Mesenchymal stem cell (in vitro differentiated cells and primary cell): ENCODE data around the gene TRIM74. TPM values are rescaled to one million over a fixed set of nuclear protein-coding genes. Genes with fewer than 3 reads are reported as not detected.
"Not testable (repeated sequence)": the region's sequence is repeated elsewhere in the genome, so short reads cannot be mapped to it uniquely, and the experiment has no call there.

Experiments used
- DNase-seq: peaks from one replicate; pipeline ENCODE4 v3.0.0-alpha.2; 2013
- H2AFZ ChIP-seq: one replicate; pipeline ENCODE4 v1.6.1; 2013; ENCODE audit warnings: low read depth, mild to moderate bottlenecking, control low read depth, inconsistent platforms, low read length, moderate library complexity
- H2AK5ac ChIP-seq: 2 replicates; pipeline ENCODE4 v1.6.1; 2013; ENCODE audit warnings: low read length, moderate library complexity, mild to moderate bottlenecking, inconsistent platforms; ENCODE audit not compliant: severe bottlenecking
- H2BK120ac ChIP-seq: one replicate; pipeline ENCODE4 v1.6.1; 2013; ENCODE audit warnings: low read depth, mild to moderate bottlenecking, inconsistent platforms, low read length, moderate library complexity
- H2BK12ac ChIP-seq, 2 experiments: one replicate each; pipeline ENCODE4 v1.6.1; 2013; ENCODE audit warnings: inconsistent platforms in 2 of 2, low read length in 2 of 2, mild to moderate bottlenecking in 2 of 2, moderate library complexity in 2 of 2, control low read depth in 1 of 2
- H2BK15ac ChIP-seq: one replicate; pipeline ENCODE4 v1.6.1; 2013; ENCODE audit warnings: mild to moderate bottlenecking, low read depth, inconsistent platforms; ENCODE audit not compliant: poor library complexity, severe bottlenecking
- H2BK5ac ChIP-seq: 2 replicates; pipeline ENCODE4 v1.6.1; 2013; ENCODE audit warnings: low read depth, mild to moderate bottlenecking, low read length, control low read depth, inconsistent platforms; ENCODE audit not compliant: poor library complexity, severe bottlenecking
- H3K14ac ChIP-seq, 2 experiments: one replicate each; pipeline ENCODE4 v1.6.1; 2013; ENCODE audit warnings: inconsistent platforms in 2 of 2, low read length in 2 of 2, control low read depth in 1 of 2, mild to moderate bottlenecking in 1 of 2, moderate library complexity in 1 of 2
- H3K18ac ChIP-seq, 2 experiments: one replicate each; pipeline ENCODE4 v1.6.1; 2013; ENCODE audit warnings: inconsistent platforms in 2 of 2, low read length in 2 of 2, control low read depth in 1 of 2, low read depth in 1 of 2, mild to moderate bottlenecking in 1 of 2
- H3K23ac ChIP-seq, 2 experiments: one replicate each; pipeline ENCODE4 v1.6.1; 2013; ENCODE audit warnings: inconsistent platforms in 2 of 2, low read length in 2 of 2, mild to moderate bottlenecking in 2 of 2, moderate library complexity in 2 of 2, control low read depth in 1 of 2
- H3K27ac ChIP-seq: 2 replicates; pipeline ENCODE4 v1.5.1; 2013; ENCODE audit warnings: mild to moderate bottlenecking, moderate library complexity, low read length, control low read depth, inconsistent platforms; ENCODE audit not compliant: poor library complexity, severe bottlenecking
- H3K27me3 ChIP-seq, 2 experiments: 2 replicates each; pipeline versions ENCODE4 v1.6.1 to v1.7.0; 2013; ENCODE audit warnings: low read length in 2 of 2, mild to moderate bottlenecking in 2 of 2, moderate library complexity in 2 of 2, control low read depth in 1 of 2, inconsistent platforms in 1 of 2; ENCODE audit not compliant: control insufficient read depth in 1 of 2, insufficient read depth in 1 of 2
- H3K36me3 ChIP-seq, 2 experiments: 2 replicates each; pipeline versions ENCODE4 v1.6.1 to v1.7.0; 2013; ENCODE audit warnings: low read length in 2 of 2, control low read depth in 1 of 2, inconsistent platforms in 1 of 2, low read depth in 1 of 2, mild to moderate bottlenecking in 1 of 2; ENCODE audit not compliant: insufficient read depth in 2 of 2, control insufficient read depth in 1 of 2
- H3K4ac ChIP-seq, 2 experiments: one replicate each; pipeline ENCODE4 v1.6.1; 2013; ENCODE audit warnings: inconsistent platforms in 2 of 2, low read length in 2 of 2, mild to moderate bottlenecking in 2 of 2, moderate library complexity in 2 of 2, control low read depth in 1 of 2, low read depth in 1 of 2
- H3K4me1 ChIP-seq: 2 replicates; pipeline ENCODE4 v1.6.1; 2013; ENCODE audit warnings: low read depth, low read length, control low read depth; ENCODE audit not compliant: control insufficient read depth, insufficient read depth
- H3K4me2 ChIP-seq: 2 replicates; pipeline ENCODE4 v1.6.1; 2013; ENCODE audit warnings: low read length, mild to moderate bottlenecking, inconsistent platforms; ENCODE audit not compliant: poor library complexity, severe bottlenecking
- H3K4me3 ChIP-seq, 2 experiments: 2 replicates each; pipeline versions ENCODE4 v1.5.1 to v1.7.0; 2013; ENCODE audit warnings: low read length in 2 of 2, mild to moderate bottlenecking in 2 of 2, control low read depth in 1 of 2, low read depth in 1 of 2; ENCODE audit not compliant: insufficient read depth in 1 of 2
- H3K79me1 ChIP-seq: replicated peaks from 2 replicates; pipeline ENCODE4 v1.6.1; 2013; ENCODE audit warnings: mild to moderate bottlenecking, control low read depth, low read length, inconsistent platforms; ENCODE audit not compliant: poor library complexity, severe bottlenecking
- H3K9ac ChIP-seq: 2 replicates; pipeline ENCODE4 v1.7.0; 2013; ENCODE audit warnings: mild to moderate bottlenecking, low read length, moderate library complexity
- H3K9me3 ChIP-seq: 2 replicates; pipeline ENCODE4 v1.7.0; 2013; ENCODE audit warnings: mild to moderate bottlenecking, low read length; ENCODE audit not compliant: control insufficient read depth
- H4K8ac ChIP-seq: one replicate; pipeline ENCODE4 v1.6.1; 2013; ENCODE audit warnings: inconsistent platforms, mild to moderate bottlenecking, low read length, moderate library complexity
- H4K91ac ChIP-seq: one replicate; pipeline ENCODE4 v1.6.1; 2013; ENCODE audit warnings: mild to moderate bottlenecking, low read length, inconsistent platforms
- WGBS: methylation state at CpG from one replicate; pipeline ENCODE4 v1.1.7; 2013; ENCODE audit warnings: mixed read lengths; 5-methylcytosine and 5-hydroxymethylcytosine counted together
- small RNA-seq: library from polyadenylated mRNA; stranded (forward); fragments of <200 nt; extraction: miRNeasy Mini kit (QIAGEN cat#:217004); gene quantifications from one replicate; pipeline ENCODE3, GENCODE V24; 2013; ENCODE audit warnings: low read depth

TRIM74 gene

DNA sequence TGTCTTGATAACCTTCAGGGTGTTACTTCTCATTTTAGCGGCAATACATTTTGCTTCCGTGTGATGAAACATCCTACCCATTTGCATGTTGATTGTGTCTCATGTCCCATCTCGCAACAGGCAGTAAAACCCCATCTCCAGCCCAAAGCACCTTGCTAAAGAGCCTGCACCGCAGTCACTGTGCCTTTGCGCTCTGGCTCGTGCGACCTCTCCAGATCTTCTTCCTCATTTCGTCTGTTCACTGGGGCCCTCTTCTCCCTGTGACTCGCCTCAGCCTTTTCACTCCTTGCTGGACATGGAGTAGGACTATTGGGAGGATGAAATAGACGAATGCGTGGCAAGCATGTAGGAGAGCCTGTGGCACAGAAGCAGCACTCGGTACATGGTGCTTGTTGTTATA, 57.9 kb downstream of the TRIM74 start:
- H3K27ac ChIP-seq, DNase-seq, H2BK120ac ChIP-seq, H2AK5ac ChIP-seq, H3K23ac ChIP-seq, H3K4me2 ChIP-seq, H3K9ac ChIP-seq, H3K27me3 ChIP-seq, H3K4me3 ChIP-seq, H3K4ac ChIP-seq, H3K18ac ChIP-seq, H2BK12ac ChIP-seq, H2AFZ ChIP-seq, H4K91ac ChIP-seq, H3K4me1 ChIP-seq, H2BK5ac ChIP-seq, H2BK15ac ChIP-seq, H3K9me3 ChIP-seq, H4K8ac ChIP-seq, H3K14ac ChIP-seq: not testable (repeated sequence)
- Histone ChIP-seq H3K79me1 (peaks cover 13% of the 10 kb centered on the region), H3K36me3 (peaks cover 18 to 22% of the 10 kb centered on the region in 2 experiments)
- no CpG with 5 or more reads among the region's 12 CpGs for WGBS

Small RNA genes lying within 50 kb of the gene (small RNA-seq; reads per million reads assigned to genes)
- gene RF00019 = not detected
